Measurements from ENCODE around the gene GFAP.

Gene GFAP

DNA sequence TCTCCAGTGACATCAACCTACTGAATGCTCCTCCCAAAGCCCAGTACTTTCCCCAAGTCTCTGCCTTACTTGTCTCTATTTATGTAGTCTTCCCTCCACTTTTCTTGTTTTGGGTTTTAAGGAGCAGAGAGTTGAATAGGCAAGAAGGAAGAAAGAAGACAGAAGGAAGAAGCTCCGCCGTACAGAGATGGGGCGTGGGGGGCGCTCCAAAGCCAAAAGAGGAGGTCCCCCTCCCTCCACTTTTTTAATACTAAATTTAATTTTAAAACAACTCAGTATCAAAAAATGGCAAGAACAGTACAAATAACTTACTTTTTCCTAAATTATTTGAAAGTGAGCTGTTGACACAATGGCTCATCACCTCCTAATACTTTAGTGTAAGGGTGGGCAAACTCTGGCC is 20.7 kb downstream of the GFAP start:
- DNase-seq: no peak

DNA sequence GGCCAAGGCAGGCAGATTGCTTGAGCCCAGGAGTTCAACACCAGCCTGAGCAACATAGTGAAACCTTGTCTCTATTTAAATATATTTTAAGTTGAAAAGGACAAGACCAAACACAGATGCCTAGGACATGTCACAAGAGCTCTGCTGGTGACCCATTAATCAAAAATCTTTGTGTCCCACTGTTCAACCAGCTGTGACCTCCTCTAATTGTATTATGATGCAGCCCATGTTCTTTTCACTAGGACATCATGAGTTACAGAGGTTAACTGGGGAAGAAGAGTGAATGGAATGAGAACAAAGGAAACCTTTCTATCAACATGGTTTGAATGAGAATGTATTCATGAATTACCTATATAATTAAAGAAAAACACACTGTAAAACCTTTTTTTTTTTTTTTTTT is 23.1 kb downstream of the GFAP start:
- no peak for DNase-seq

DNA sequence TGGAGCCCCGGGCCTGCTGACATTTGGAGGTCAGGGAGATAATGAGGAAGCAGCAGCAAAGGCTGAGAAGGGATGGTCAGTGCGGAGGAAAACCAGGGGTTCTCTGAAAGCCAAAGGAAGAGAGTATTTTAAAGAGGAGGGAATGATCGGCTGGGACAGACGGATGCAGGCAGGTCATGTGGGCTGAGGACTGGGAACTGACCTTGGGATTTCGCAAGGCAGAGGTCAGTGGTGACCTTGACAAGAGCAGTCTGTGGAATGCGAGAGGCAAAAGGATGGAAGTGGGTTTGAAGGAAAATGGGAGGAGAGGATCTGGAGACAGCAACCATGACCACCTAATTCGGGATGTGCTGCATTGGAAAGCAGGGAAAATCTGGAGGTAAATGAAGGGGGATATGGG is 26.3 kb downstream of the GFAP start:
- DNase-seq: no peak

DNA sequence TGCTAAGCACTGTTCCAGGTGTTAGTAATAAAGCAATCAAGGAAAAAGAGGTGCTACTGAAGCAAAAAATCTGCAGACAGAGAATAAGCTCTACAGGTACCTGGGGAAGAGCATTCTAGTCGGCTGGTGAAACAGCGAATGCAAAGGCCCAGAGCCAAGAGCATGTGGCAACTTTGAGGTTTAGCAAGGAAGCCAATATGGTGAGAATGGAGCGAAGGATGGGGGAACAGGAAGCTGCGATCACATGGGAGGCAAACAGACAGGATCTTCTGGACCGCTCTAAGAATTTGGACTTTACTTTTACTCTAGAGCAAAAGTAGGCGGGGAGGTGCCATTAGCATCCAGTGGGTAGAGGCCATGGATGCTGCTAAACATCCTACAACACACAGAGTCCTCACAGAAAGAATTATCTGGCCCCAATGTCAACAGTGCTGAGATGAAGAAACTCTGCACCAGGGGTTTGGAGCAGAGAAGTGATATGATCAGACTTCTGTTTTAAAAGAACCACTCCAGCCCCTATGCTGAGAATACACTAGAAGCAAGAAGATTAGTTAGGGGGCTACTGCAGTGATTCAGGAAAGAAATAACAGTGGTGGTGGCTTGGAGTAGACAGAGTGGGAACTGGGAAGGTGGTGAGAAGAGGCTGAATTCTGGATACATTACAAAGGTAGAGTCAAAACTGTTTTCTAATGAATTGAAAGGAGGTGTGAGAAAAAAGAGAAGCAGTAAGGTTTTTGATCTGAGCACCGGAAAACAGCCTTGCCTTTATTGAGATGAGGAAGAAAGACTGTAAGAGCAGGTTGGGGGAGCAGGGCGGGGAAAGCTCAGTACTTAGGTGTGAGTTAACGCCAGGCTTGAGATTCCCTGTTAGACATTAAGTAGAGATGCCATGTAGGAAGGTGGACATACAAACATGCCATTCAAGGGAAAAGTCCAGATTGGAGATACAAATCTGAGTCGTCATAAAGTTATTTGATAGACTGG is 27.0 kb downstream of the GFAP start:
- no peak for DNase-seq

DNA sequence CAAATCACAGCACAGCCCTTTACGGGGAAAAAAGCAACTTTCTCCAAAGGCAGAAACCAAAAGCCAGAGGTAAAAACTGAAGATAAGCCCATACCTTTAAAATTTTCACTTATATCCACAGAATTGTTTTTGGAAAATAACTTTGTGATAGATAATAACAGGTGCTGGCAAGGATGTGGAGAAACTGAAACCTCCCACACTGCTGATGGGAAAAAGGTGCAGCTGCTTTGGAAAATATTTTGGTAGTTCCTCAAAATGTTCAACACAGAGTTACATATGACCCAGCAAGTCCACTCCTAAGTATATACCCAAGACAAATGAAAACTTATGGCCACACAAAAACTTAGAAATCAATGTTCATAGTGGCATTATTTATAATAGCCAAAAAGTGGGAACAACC is 28.3 kb downstream of the GFAP start:
- DNase-seq: no peak

DNA sequence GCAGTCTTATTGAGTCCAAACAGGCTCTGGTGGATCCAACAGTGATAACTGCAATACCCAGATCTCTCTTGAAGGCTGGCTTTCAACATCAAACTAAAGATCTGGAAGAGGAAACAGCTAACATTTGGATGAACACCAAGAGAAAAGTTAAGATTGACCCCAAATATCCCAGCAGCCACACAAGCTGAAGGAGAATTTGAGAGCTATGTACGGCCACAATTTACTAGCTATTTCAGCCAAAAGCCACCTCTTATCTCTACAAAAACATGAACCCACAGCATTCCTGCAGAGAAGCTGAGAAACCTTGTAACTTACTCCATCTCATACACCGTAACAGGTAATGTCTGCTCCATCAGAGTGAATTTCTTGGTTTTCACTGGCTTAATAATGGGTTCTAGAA is 30.4 kb downstream of the GFAP start:
- no peak for DNase-seq

DNA sequence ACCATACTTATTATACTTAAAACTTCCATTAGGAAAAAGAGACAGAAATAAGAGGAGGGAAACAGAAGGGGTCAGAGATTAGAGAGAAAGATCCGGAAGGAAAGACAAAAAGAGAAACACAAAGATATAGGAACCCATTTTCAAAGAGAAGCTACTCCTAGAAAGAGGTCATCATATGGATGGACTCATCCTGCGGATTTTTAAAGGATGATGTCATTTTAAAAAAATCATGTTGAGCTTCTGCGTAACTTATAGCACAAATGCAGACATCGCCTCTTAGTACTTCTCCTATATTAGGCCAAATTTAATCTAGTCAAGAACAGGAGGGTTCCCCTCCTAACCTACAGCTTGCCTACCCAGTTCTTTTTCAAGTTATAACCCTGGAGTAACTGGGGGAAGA is 34.2 kb downstream of the GFAP start:
- DNase-seq: no peak

DNA sequence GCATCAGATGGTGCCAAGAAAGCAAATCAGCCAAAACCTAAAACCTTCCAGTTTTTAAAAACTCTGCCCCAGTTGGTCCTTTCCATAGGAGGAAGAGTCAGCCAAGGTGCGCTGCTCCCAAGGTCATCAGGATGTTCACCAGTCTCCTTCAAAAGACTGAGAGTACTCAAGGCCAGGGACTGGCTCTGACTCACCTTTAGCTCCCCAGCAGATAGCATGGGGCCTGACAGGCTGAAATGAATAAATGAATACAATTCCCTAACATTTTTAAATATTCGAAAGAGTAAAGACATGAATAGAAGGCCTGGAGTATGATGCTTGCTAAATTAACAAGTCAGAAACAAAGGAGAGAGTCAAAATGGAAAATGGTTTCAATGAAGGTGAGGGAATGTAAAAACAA is 35.2 kb downstream of the GFAP start:
- no peak for DNase-seq

DNA sequence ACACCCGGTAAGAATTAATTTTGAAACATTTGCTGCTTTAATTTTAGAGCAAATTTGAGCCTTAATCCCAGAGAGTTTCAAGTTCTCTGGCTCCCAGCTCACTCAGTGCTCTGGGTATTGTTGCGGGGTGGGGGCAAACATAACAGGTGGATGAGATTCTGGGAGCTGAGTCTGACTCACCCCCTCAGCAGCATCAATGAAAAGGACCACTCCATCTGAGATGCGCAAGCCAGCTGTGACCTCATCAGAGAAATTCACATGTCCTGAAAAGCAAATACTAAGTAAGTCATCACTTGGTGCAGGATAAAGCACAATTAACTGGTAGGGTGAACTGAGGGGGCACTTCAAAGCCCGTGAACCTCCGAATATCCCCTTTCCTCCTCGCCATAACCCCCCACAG is 35.9 kb downstream of the GFAP start:
- DNase-seq: no peak

DNA sequence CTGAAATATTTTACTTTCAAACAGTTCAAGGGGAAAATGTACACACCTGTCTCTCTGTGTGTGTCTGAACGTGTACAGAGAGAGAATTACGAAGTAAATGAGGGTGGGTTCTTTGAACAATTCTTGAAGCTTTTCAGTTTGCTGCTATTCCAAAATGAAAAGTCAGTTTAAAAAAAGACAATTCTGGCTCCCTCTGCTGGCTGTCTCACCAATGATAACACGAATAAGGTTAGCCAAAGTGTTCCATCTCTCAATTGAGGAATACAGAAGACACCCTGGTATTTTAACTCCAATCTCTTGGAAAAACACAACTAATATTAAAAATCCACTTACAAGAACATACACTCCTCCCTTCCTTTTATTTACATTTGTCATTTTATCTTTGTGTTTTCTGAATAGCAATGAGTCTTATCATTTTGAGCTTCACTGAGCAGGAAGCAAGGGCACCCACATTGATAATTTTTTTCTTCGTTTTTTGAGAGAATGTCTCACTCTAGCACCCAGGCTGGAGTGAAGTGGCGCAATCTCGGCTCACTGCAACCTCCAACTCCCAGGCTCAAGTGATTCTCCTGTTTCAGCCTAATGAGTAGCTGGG is 36.6 kb downstream of the GFAP start:
- no peak for DNase-seq

DNA sequence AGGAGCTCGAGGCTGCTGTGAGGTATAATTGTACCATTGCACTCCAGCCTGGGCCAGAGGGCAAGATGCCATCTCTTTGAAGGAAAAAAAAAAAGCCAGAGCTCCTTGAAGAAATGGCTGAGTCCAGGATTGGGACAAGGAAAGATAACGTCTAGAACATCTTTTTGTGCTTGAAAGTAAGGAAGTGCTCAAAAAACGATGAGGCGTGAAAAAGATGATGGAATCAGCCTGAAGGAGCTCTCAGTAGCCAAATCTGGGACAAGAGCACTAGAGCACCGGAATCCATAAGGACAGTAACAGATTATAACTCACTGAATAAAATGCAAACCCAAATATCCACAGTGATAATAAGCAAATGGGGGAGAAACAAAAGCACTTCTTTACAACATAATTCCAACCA is 38.2 kb downstream of the GFAP start:
- no peak for DNase-seq

DNA sequence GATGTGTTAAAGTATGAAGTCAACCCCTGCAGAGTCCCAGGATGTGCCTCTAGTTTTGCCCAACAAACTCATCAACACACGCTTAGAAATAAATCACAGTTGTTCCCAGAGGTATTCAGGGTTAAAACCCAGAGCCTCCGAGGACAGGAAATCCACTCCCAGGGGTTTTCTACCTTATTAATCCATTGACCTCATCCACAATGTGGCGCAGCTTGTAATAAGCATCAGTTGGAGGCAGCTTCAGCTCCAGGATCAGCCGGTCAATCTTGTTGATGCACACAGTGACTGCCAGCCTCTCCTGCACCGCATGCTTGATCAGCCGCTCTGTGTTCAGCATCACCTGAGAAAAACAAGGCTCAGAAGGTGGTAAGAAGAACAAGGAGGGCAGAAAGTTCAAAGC is 39.5 kb downstream of the GFAP start:
- no peak for DNase-seq

DNA sequence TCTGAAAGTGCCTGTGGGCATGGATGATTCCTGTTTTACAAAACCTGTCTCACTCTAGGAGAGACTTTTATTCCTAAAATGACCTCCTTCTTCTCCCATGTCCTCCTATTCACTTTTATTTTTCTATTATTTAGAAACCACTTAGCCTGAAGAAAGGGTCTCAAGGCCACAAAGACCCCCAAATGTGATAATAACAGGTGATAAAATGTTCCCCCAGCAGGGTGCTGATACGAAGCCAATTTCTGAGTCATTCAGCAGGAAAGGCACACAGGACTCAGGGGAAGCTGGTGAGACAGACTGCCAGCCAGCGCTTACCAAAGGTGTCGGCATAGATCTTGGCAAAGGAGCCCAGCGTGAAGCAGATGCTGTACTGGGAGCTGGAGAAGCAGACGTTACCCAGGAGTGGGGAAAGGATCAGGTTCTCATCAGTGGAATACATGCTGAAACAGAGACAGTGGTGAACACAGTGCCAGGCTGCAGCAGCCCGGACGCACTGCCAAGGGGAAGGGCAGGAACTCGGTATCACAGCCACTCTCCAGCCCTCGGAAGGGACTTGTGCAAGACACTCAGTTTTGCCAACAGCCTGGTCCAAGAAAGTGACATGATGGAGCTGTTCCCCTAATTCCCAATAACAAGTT is 43.0 kb downstream of the GFAP start:
- DNase-seq: no peak

DNA sequence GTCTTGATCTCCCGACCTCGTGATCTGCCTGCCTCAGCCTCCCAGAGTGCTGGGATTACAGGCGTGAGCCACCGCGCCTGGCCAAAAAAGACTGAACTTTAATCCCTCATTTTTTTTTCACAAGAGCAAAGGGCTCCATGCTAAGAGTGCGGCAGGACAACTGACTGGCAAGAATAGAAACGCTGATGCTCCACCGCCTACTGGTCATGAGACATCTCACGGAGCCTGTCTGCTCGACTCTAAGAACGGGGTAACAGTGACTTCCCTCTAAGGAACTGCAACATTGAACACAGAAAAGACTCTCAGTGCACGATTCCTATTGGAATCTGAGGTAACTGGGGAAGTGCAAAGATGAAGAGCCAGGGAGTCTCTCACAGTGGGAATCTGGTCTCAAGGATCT is 43.7 kb downstream of the GFAP start:
- no peak for DNase-seq

DNA sequence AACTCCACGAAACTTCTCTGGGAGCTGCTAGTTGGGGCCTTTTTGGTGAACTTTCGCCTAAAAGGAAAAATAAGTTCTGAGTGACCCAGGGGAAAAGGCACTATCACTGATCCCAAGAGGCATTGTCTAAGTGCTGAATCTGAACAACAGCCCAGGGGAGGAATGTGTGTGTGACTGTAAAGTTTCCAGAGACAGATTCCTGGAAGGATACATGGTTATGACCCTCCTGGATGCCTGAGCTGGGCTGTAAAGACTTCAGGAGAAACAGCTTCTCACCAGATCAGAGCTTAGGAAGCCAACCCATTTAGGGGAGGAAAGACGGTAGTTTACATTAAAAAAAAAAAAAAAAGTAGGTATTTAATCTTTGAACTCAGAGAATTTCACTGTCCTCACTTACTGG is 47.5 kb downstream of the GFAP start:
- no peak for DNase-seq

DNA sequence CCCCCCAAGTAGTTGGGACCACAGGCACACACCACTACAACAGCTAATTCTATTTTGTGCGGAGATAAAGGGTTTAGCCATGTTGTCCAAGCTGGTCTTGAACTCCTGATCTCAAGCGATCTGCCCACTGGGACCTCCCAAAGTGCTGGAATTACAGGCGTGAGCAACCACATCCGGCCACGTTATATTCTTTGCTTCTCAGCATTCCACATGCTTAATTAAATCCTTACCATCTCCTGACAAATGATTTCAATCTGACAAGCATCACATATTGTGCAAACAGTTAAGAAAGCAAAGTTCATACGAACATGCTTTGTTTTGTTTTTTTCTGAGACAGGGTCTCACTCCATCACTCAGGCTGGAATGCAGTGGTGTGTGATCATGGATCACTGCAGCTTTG is 49.4 kb downstream of the GFAP start:
- no peak for DNase-seq

DNA sequence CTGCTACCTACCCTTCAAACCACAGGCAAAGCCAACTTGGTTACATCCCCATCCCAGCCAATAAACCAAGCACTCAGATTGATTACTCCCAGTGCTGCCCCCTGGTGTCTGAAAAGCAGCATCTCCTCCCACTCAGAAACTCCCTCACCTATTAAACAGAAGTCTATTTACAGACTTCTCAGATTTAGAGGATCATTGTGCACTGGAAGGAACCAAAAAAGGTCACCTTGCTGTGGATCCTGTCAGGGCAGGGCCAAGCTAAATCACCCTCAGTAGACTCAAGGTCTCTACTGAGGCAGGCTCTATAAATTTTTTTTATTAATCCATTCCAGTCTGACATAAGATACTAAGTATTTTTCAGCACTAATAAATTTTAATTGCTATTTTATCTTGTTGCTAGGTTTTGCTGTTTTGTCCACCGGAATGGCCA is 50.1 kb downstream of the GFAP start:
- DNase-seq: peak; percentile 14

DNA sequence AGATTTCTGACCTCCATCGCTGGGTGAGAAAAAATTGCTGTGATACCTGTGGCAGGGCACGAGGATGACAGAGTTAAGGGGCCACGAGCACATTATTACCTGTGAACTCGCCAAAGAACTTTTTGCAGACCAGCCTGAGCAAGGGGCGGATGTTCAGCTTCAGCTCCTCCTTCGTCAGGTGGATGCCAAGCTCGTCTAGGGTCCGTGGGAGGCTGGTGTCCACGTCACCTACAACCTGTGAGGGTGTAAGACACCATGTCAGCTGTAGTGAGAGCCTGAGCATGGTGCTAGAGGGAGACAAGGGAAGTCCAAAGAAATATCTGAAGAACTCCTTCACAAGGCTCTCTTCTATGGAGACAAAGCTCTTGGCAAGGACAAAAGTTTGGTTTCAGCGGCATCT is 50.5 kb downstream of the GFAP start:
- no peak for DNase-seq

DNA sequence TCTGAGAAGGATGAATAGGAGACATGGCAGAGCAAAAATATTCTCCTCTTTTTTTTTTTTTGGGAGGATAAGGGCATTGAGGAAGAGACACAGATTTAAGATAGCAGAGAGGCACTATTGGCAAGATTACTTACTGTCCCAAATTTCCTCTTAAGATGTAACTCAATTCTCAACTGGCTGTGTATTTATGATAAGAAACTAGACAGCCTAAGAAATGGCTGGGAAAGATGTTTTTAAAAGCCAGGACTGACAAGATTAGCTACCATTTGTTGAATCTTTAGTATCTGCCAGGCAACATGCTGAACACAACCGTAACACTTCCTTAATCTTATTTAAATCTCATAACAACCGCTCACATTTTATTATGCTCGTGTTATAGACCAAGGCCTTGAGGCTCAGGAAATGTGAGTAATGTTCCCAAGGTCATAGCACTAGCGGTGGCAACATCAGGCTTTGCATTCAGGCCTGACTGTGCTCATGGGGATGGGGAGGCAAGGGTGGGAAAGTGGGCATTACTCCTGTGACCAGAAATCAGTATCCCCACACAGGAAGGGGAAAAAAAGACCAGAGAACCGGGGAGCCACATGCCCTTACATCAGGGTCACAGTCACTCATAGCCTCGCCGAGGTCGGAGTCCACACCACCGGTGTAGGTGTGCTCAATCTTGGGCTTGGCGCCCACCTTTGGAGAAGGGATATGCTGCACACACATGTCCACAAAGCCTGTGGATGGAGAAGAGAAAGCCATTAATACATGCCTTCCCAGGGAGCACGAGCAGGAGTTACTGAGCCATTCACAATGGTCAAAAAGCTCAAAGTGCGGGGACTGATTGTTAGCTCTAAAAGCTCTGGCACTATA is 52.0 kb downstream of the GFAP start:
- no peak for DNase-seq

DNA sequence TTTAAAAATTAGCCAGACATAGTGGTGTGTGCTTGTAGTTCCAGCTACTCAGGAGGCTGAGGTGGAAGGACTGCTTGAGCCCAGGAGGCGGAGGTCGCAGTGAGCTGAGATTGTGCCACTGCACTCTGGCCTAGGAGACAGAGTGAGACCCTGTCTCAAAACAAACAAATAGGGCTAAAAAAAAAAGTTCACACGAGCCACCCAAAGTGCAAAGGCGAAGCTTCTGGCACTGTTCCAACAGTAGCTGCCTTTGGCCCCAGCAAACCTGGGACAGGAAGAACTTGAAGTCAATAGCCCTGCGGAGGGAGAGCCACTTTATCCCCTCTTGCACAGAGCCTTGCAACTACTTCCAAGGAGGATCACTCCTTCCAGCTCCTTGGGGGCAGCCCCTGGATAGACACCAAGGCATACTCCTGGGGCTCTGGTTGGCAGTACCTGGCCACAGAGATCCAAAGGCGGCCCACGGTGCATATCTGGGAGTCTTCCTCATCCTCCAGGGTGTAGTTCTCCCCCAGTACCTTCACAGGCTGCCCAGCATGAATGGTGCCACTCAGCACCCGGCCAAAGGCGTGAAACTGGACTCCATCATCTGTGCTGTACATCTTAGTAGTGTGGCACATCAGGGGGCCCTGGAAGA is 52.9 kb downstream of the GFAP start:
- DNase-seq: no peak

DNA sequence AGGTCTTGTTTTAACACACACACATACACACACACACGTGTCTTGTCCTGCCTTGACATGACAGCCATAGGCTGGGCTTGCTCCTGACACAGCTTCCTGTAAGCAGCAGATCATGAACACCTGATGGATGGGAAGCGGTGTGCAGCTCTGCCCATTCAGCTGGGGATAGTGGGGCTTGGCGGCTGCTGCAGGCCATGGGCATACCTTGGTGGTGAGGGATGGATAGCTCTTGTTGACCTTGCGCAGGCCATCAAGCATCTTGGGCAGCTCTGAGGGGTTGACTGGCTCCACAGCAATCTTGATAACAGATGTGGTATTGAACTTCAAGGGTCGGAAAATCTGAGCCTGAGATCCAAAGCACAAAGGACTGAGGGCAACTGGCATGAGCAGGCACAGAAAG is 55.6 kb downstream of the GFAP start:
- DNase-seq: no peak

DNA sequence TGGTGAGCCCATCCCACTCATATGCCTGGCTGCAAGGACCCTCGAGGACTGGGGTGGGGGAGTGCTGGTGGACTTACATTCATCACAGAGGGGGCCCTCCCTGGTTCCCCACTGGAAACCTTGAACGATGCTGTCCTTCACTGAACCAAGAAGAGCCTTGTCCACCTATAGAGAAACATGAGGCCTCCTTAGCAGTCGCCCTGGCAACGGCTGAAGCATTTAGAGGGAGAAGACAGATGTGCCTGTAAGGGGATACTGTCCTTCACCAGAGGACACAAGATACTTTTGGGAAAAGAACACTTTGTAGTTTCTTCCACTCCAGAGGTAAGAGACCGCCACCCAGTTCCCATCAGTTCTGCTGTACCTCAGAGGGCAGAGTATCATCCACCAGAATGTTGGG is 61.1 kb downstream of the GFAP start:
- no peak for DNase-seq
